ENCODE results near the gene CDH15.
"Not testable (repeated sequence)": the region's sequence is repeated elsewhere in the genome, so short reads cannot be mapped to it uniquely, and the experiment has no call there.

CDH15 gene

GRCh38 chr16:89173174-89173921 lies 1.8 kb downstream of the CDH15 start:
- DNase-seq: no peak

- no peak for DNase-seq
Observed at GRCh38 chr16:89174055-89174827, 2.7 kb downstream of the CDH15 start.

GRCh38 chr16:89174877-89175276 lies 3.3 kb downstream of the CDH15 start:
- DNase-seq: no peak

- no peak for DNase-seq
Observed at GRCh38 chr16:89175280-89176146, 4.0 kb downstream of the CDH15 start.

- DNase-seq: no peak
Observed at GRCh38 chr16:89176147-89176690, 4.7 kb downstream of the CDH15 start.

GRCh38 chr16:89176717-89177116 lies 5.2 kb downstream of the CDH15 start:
- no peak for DNase-seq

- DNase-seq: no peak
Observed at GRCh38 chr16:89177501-89177900, 6.0 kb downstream of the CDH15 start.

- DNase-seq: no peak
Observed at GRCh38 chr16:89178453-89179147, 7.1 kb downstream of the CDH15 start.

GRCh38 chr16:89179148-89179484 lies 7.6 kb downstream of the CDH15 start:
- DNase-seq: no peak

- no peak for DNase-seq
Observed at GRCh38 chr16:89179656-89180315, 8.2 kb downstream of the CDH15 start.

- DNase-seq: peak in 1 of 5 donors; percentile 2
Observed at GRCh38 chr16:89183463-89183862, 11.9 kb downstream of the CDH15 start.

- DNase-seq: no peak
Observed at GRCh38 chr16:89183975-89184676, 12.6 kb downstream of the CDH15 start.

GRCh38 chr16:89184677-89184932 lies 13.1 kb downstream of the CDH15 start:
- DNase-seq: no peak

- peak in 3 of 5 donors; percentile 11 to 28 (median 23) for DNase-seq
Observed at GRCh38 chr16:89184933-89185794, 13.6 kb downstream of the CDH15 start.

GRCh38 chr16:89185887-89186592 lies 14.5 kb downstream of the CDH15 start:
- not testable (repeated sequence) for DNase-seq

GRCh38 chr16:89186593-89187031 lies 15.1 kb downstream of the CDH15 start:
- DNase-seq: peak in 1 of 5 donors; percentile 1

- DNase-seq: peak in 4 of 5 donors; percentile 15 to 29 (median 26)
Observed at GRCh38 chr16:89187032-89187769, 15.7 kb downstream of the CDH15 start.

- DNase-seq: peak in 1 of 5 donors; percentile 21
Observed at GRCh38 chr16:89187770-89188392, 16.3 kb downstream of the CDH15 start.

All from T-helper 1 cell (primary cell).